HepG2 (cell line): ENCODE measurements around the gene KCNQ2. TPM values are rescaled to one million over a fixed set of nuclear protein-coding genes. Genes with fewer than 3 reads are reported as not detected.

Source experiments
- EED ChIP-seq: sonication (generic); formaldehyde crosslinking; IDR thresholded peaks from 2 replicates; pipeline ENCODE4 v1.5.0; 2020; ENCODE audit warnings: mild to moderate bottlenecking, missing genetic modification reagents
- GABPA ChIP-seq, 2 experiments: IDR thresholded peaks; 2 replicates each; pipeline ENCODE4 v1.6.1; 2011 to 2016; ENCODE audit warnings: low read depth in 2 of 2, low read length in 1 of 2, missing biosample characterization in 1 of 2, missing genetic modification characterization in 1 of 2
- GABPB1 ChIP-seq: IDR thresholded peaks from 2 replicates; pipeline ENCODE4 v1.6.1; 2016; ENCODE audit warnings: mild to moderate bottlenecking, missing genetic modification reagents, moderate library complexity, missing compliant biosample characterization
- MTF2 ChIP-seq: sonication (generic); formaldehyde crosslinking; IDR thresholded peaks from 2 replicates; pipeline ENCODE4 v1.5.0; 2020; ENCODE audit warnings: missing genetic modification reagents, borderline replicate concordance
- ZNF383 ChIP-seq: sonication (generic); formaldehyde crosslinking; IDR thresholded peaks from 2 replicates; pipeline ENCODE4 v1.4.0; 2020; ENCODE audit warnings: missing genetic modification reagents, mild to moderate bottlenecking, borderline replicate concordance
- ZNF687 ChIP-seq: sonication (generic); formaldehyde crosslinking; IDR thresholded peaks from 2 replicates; pipeline ENCODE4 v1.5.1; 2020; ENCODE audit warnings: mild to moderate bottlenecking, missing genetic modification reagents, moderate library complexity
- ZNF777 ChIP-seq: sonication (generic); formaldehyde crosslinking; IDR thresholded peaks from 2 replicates; pipeline ENCODE4 v1.4.0; 2020; ENCODE audit warnings: missing genetic modification reagents
- polyA plus RNA-seq, 8 experiments: library from polyadenylated mRNA; depleted of rRNA in 3 of 8; stranded (reverse) in 7 of 8; unstranded in 1 of 8; fragments of >200 nt; fragmentation: Illumina TruSeq in 4 of 8; extraction: Trizol in 4 of 8; gene quantifications; 2 replicates each; pipeline versions ENCODE4 v1.2.1 to v1.2.3, GENCODE V29; 2011 to 2016; ENCODE audit warnings: low read depth in 4 of 8, missing spikeins in 1 of 8, mixed read lengths in 1 of 8; ENCODE audit not compliant: insufficient read depth in 1 of 8
- total RNA-seq, 5 experiments: library from RNA; depleted of rRNA; stranded (reverse); fragments of >200 nt; fragmentation: Illumina TruSeq; extraction: Trizol; gene quantifications; 2 replicates each; pipeline ENCODE4 v1.2.3, GENCODE V29; 2016; ENCODE audit warnings: low read depth in 1 of 5

Gene KCNQ2
- total and polyA plus RNA-seq, 2 of the 13 experiments (the other 11 are each of a cell fraction or from before 2014, with no cell fraction given) = not detected

- TF ChIP-seq ZNF687 (CRISPR knock-in tag) (peak; percentile 52), MTF2 (CRISPR knock-in tag) (peak; percentile 40; the same call in 1 of the 2 replicates), ZNF777 (CRISPR knock-in tag) (peak; percentile 42; the same call in 1 of the 2 replicates), EED (CRISPR knock-in tag) (peak; percentile 59; the same call in 1 of the 2 replicates), GABPA (IDR thresholded peaks at IDR 0.05; ENCODE audit: low read depth, low read length) (peak; percentile 35; the same call in 1 of the 2 replicates), GABPA (CRISPR knock-in tag; IDR thresholded peaks at IDR 0.05; ENCODE audit: low read depth) (peak; percentile 67), ZNF383 (CRISPR knock-in tag) (no peak), GABPB1 (CRISPR knock-in tag) (peak; percentile 49; the same call in 1 of the 2 replicates)
Observed at GRCh38 chr20:63411898-63412631, 60.4 kb downstream of the KCNQ2 start (continued).
